A172 (cell line): ENCODE results near the gene ACBD6. TPM values are rescaled to one million over a fixed set of nuclear protein-coding genes. Genes with fewer than 3 reads are reported as not detected.

ENCODE experiments used
- DNase-seq: peaks from one replicate; pipeline ENCODE4 v3.0.0-alpha.2; 2015; ENCODE audit warnings: low spot score
- total RNA-seq: library from RNA; depleted of rRNA; stranded (reverse); fragments of >200 nt; shearing (Covaris generic); gene quantifications from 2 replicates; pipeline ENCODE4 v1.2.3, GENCODE V29; 2014

Gene ACBD6
- total RNA-seq, 1 experiment from 2014 or later, result 140 TPM

DNA sequence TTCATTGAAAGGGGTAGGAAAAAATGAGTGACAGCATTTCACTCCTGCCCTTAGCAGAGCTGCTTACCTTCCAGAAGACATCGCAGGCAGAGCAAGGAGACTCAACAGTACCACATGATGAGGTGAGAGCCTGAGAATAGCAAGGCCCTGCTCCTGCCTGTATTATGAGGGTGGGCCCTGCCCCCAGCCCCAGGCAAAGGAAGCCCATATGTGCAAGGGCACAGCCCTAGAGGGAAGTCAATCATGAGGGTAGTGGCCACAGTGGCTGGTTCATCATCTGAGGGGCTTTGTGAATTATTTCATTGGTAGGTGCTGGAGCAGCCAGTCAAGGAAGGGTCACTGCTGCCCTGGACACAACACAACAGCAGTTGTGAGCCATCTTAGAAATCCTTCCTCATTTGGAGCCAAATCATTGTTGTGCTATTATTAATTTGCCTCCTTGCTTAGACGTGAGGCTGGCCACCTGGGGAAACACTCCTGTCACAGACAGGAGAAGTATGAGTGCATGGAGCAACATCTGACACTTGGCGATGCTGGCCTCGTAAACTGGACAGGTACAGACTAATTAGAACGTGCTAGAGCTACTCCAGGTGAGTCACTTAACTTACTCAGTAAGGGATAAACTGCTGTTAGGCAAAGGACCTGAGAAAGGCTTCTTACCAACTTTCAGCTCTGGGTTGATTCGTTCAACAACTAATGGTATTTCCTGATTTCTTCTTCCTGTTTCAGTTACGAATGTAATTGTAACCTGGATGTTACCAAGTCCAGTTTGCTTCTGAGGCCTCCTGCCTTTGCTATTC, 22.7 kb upstream of the ACBD6 start:
- no peak for DNase-seq

DNA sequence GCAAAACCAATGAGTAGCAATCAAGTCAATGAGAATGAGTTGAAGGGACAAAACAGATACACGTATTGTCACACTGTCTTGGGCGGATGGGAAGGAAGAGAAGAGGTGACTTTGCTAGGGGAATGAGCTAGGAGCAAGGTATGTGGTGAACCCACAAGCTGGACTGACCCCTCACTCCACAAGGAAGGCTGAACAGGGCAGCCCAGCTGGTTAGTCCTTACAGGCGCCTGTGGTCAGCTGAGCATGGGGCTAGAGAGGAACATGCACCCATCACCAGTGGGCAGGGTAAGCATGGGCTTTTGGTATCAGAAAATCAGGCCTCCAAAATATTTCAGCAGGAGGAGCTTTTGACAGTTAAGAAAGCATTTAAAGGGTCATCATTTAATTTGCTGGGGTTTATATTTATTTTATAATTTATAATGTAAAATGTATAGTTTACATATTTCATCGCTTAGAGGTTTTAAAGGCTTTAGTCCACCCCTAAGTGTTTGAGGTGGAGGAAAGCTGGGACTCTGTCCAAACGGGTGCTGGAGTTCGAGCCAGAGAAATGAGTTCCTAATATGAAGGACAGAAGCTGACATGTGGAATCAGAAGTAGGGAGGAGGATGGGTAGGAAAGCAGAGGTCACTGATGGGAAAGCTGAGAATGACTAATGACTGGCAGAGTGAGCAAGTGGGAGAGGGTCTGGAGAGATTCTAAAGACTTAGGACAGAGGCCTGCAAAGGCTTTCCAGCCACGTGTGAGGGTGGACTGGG, 22.0 kb upstream of the ACBD6 start:
- no peak for DNase-seq

DNA sequence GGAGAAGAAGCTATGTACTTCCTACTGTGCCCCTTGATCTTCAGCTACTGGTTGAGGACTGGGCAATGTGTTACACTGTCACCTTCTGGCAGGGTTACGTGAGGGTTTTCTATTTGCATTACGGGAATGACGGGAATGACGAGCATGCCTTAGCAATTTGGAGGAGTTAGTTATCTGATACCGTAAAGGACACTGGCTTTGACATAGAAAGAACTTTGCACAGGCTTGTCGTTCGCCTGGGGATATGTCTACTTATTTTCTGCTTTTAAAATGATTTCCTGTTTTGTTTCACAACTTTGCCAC, 19.8 kb upstream of the ACBD6 start:
- DNase-seq, result no peak

DNA sequence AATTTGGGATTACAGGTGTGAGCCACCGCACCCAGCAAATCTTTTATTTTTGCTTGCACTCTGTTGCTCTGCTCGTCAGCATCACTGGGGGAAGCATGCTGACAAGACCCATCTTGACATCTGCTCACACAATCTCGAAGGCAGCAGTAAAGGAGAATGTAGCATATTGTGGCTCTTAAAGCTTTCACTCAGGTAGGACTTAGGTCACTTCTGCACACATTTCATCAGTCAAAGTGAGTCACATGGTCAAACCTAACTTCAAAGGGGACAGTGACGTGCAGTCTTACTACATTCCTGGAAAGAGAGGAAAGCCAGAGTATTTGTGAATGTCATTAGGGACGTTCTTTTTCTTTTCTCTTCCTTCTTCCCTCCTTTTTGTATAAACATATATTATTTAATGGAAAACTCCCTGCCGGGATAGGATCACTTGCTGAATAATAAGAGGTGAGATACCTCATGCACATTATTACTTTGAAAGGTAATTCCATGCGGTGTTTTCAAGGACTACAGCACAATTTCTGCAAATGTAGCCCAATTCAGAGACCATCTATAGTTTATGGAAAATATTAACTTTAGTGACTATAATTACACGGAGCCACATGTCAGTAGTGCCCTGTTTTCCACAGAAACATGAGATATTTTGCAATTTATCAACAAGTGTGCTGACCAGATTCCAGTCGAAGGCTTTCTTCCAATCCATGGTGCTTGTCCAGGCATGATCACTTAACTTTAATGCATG, 19.3 kb upstream of the ACBD6 start:
- DNase-seq, result no peak

DNA sequence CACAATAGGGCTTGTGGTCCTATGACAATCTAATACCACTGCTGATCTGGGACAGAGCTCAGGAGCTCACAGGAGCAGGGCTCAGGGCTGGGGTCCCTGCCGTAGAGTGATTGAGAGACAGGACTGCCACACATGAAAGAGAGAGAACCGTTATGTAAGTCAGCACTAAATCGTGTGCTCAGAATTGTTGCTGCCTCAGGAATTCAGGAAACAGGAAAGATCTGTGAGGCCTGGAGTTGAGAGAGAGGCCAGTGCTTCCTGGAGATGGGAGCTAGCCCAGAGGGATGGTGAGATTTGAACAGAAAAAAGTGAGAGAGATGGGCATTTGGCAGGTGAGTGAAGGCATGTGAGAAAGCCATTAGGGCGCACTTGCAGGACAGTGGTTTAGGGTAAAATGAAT, 17.5 kb upstream of the ACBD6 start:
- DNase-seq, result no peak

DNA sequence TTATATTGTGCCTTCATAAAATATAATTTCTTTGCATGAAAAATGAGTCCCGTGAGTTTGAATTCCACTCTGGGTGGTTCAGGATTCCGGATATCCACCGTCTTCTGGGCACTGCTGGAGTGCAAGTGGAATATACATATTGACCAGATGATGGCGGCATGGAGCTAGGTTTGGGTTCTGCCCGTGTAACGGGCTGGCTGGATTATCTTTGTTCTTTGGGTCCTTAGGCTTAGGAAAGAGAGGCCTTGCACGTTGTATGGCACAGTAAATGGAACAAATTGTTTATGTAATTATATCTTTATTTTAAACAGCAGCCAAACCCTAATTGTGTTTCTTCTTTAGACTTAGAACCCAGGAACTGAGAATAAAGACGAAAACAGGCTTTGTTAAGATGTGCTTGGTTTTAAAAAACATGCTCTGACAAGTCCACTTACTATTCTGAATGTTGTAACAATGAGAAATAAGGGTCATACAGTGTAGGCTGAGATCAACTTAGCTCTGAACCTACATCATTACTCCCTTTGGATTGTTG, 13.5 kb upstream of the ACBD6 start:
- DNase-seq, result peak; percentile 78

DNA sequence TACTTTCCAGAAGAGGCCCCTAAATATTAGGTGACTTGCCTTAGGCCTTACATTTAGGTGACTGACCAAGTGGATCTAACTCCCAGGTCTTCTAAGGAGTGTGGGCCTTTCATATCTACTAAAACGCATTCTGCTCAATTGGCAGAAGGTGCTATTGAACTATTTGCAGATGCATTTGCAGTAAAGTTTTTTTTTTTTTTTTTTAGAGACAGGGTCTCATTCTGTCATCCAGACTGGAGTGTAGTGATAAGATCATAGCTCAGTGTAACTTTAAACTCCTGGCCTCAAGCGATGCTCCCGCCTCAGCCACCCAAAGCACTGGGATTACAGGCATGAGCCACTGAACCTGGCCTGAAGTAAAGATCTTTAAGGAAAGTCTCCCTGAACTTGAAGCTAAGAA, 13.0 kb upstream of the ACBD6 start:
- no peak for DNase-seq

DNA sequence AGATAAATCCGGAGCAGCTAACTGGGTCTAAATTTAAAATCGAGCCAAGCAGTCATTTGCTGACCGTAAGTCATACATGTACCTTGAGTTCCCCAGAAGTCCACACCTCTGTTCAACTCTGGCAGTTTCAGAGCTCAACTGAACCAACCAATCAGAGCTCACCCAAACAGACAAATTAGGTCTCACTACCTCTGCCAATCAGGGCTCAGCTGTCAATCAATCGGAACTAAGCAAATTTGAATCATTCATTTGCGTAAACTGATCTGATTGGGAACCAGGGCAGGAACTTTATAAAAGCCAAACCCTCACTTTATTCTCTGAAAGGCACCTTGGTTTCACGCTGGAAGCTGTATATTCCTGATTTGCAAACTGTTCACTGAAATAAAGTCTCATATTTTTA, 11.2 kb upstream of the ACBD6 start:
- DNase-seq, result no peak

DNA sequence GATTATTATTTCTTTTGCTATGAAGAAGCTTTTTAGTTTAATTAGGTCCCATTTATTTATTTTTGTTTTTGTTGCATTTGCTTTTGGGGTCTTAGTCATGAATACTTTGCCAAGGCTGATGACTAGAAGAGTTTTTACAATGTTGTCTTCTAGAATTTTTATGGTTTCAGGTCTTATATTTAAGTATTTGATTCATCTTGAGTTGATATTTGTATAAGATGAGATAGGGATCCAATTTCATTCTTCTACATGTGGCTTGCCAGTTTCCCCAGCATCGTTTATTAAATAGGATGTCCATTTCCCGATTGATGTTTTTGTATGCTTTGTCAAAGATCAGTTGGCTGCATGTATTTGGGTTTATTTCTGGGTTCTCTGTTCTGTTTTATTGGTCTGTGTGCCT, 8.5 kb upstream of the ACBD6 start:
- no peak for DNase-seq

DNA sequence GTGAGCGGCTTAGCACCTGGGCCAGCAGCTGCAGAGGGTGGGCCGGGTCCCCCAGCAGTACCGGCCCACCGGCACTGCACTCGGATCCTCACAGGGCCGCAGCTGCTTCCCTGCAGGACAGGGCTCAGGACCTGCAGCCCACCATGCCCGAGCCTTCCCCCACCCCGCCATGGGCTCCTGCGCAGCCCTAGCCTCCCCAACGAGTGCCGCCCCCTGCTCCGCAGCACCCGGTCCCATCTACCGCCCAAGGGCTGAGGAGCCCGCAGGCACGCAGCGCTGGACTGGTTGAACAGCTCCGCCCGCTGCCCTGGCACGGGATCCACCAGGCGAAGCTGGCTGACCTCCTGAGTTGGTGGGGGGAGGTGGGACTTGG, 6.3 kb upstream of the ACBD6 start:
- no peak for DNase-seq

DNA sequence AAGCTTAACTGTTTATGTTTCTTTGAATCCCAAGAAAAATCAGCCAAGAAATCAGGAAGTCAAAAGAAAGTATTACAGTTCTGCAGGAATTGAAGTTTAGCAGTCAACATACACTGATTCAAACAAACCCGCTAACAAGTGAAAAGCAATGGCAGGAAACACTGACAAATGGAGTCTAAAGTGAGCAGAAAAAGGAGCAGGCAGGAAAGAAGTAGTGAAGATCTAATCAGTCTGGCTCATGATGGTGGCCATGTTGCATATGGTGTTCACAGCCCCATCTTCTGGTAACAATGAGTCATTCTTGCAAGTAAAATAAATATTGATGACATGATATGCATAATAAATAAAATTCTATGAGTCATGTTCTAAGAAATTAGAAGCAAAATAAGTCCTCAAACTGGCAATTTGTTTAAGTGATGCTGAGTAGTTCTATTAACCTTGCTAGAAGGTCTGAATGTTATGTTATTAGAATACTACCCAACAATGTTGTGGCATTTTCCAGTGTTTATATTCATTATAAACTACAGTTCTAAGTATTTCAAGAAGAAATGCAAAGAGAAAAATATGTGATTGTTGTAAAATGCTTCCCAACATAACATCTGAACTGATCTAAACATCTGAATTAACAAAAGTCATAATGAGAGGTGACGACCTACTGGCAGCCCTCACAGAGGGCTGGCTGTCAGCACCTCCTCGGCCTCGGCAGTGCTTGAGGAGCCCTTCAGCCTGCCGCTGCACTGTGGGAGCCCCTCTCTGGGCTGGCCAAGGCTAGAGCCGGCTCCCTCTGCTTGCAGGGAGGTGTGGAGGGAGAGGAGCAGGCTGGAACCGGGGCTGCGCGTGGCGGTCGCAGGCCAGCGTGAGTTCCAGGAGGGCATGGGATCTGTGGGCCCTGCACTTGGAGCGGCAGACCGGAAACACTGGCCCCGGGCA, 5.7 kb upstream of the ACBD6 start:
- DNase-seq, result peak; percentile 24

DNA sequence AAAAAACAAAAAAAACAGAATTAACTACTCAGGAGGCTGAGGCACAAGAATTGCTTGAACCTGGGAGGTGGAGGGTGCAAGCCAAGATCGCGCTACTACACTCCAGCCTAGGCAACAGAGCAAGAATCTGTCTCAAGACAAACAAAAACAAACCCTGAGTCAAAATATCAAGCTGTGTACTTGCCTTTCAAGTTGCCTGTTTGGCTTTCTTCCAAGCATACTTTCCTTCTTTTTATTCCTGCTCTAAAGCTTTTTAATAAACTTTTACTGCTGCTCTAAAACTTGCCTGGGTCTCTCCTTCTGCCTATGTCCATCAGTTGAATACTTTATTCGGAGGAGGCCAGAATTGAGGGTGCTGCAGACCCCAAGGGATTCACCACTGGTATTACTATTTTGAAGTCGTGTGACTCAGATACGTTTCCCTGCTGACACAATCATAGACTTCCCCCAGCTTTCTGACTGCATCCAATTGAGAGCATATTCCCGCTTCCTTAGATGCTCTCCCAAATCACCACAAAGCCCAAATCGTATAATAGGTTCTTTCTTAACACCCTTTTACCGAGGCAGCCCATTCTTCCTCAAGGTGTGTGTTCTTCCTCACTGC, 3.5 kb upstream of the ACBD6 start:
- DNase-seq, result no peak

DNA sequence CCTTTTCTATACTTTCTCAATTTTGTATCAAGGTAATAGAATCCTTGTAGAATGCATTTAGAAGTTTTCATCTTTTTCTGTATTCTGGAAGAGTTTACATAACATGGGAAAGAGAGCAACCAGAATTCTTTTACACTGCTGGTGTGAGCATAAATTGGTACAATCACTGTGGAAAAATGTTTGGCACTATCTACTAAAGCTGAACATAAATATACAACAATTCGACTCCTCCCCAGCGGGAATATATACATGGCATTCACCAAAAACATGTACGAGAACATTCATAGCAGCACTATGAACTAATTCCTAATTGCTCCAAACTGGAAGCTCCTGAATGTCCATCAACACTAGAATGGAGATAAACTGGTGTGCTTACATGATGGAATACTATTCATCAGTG, 1.8 kb upstream of the ACBD6 start:
- DNase-seq, result no peak

DNA sequence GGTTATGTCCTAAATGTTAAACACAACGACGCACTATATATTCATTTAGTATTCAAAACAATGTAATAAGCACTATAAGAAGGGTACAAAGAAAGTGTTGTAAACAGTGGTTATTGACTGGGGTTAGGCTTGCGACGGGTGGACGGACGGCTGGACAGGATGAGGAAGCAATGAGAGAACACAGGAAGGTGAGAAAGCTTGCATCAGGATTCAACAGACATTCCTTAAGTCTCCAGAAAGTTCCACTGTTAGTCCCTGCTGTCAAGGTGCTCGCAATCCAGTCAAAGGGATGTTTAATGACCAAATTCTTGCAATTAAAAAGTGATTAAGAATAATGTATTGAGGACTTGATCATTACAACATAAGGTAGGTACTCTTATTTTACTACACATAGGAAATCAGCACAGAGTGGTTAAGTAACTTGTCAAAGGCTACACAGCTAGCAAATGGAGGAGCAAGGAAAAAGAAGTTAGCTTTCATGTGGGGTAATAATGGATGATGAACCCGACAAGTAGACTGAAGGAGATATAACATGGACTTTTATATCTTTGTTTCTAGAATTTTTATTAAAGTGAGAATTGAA, 994 bp upstream of the ACBD6 start:
- no peak for DNase-seq

DNA sequence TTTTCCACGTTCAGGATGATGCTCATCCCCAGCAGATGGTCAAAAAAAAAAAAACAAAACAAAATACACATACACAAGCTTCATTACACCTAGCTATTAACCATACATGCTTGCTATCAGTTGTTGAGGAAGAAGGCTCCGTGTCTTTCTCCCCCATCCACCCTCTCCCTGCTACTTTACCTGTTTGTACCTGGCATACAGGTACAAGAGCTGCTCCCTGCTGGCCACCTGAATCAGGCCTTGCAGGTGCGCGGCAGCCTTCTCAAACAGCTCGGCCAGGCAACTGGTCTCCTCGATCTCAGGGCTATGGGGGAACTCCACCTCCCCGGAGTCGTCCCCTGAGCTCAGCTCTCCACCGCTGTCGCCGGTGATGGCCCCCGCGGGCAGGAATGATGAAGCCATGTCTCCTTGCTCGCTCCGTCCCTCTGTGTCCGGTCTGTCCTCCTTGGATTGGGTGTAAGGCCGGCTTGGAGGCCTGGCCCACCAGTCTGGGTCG, 464 bp downstream of the ACBD6 start:
- DNase-seq, result no peak

DNA sequence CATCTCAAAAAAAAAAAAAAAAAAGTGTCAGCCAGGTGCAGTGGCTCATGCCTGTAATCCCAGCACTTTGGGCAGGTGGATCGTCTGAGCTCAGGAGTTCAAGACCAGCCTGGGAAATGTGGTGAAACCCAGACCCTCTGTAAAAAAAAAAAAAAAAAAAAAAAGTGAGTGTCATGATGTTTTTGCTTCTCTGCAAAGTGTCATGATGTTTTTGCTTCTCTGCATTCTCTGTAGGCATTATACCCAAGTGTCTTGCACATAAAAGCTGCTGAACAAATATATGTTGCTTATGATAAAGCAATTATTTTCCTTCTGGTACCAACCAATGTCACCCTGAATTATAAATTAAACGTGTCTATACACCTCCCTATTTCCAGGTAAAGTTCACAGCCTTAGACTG, 1.7 kb downstream of the ACBD6 start:
- DNase-seq, result no peak

DNA sequence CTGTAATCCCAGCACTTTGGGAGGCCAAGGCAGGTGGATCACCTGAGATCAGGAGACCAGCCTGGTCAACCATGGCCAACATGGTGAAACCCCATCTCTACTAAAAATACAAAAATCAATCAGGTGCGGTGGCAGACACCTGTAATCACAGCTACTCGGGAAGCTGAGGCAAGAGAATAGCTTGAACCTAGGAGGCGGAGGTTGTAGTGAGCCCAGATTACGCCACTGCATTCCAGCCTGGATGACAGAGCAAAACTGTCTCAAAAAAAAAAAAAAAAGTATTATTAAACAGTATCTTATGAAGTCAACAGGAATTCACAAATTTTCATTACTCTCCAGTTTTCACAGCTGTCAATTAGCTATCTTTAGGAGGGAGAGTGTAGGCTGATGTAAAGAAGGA, 3.8 kb downstream of the ACBD6 start:
- DNase-seq, result no peak

DNA sequence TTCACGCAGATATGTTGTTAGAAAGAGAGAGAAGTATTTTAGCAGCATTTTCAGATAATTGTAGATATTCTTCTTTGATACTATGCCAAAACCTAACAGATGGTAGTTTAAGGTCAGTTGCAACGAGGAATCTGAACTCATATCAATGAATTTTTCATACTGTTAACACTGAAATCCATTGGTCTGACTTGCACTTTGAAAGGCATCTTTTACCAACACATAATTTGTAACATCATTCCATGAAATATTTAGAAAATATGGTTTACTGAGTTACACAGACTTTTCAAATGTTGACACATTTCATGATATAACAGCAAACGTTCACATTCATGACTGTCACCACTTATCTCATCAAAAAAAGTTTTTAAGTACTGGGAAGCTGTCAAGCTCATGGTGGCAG, 4.6 kb downstream of the ACBD6 start:
- DNase-seq, result no peak

DNA sequence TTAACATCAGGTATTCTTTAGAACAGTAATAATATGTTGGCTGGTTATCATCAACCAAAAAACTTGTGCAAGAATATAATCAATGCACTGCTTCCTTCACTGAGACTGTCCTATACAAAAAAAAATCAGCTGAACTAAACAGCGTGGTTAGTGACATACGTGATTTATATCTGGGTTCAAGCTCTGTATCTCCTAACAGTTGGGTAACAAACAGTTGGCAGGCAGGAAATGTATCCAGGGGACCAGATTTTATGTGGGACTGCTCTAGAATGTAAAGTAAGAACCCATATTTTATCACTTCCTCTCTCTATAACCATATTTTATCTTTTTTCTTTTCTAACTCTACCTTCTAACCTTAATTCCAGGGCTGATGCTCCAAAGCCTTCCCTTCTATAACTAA, 8.0 kb downstream of the ACBD6 start:
- no peak for DNase-seq

DNA sequence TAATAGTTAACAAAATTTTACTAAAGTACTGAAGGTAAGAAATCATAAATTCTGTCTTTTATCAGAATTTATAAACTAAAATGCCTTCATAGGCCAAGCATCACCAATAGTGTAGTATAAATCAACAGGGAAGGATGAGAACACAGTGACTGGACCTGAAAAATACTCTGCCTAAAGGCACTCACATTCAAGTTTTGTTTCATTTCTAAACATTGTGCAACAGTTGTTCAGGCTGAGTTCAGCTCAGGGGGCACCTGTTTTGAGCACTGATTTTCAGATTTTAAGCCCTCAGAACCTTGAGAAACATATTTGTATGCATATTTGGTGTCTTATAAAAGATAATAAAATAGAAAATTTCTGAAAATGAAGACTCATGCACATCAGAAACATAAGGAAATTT, 12.4 kb downstream of the ACBD6 start:
- DNase-seq, result no peak

DNA sequence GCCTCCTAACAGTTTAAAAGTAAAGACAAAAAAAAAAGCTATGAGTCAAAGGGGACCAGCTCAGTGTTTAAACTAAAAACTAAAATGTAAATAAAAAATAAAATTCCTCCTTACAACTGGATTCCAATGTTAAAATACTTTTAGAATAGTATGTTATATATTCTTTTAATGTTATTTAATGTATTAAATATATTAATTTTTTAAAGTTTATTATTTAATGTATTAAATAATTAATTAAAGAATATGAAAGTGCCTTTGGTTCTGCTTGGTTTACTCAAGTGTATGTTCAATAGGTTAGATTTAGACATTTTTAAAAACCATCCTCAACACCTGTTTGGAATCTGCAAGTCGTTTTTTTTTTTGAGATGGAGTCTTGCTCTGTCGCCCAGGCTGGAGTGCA, 13.1 kb downstream of the ACBD6 start:
- no peak for DNase-seq
